GDM1 (cell line): Measurements from ENCODE around the gene PEAK1.

ENCODE experiments used
- DNase-seq: peaks from one replicate; lab custom pipeline; 2025; lab: John Stamatoyannopoulos, UW

The PEAK1 gene

GRCh38 chr15:77091097-77091496 lies 328.8 kb downstream of the PEAK1 start:
- DNase-seq, result no peak

- DNase-seq, result no peak
These were observed 332.7 kb downstream of the PEAK1 start for GRCh38 chr15:77087213-77087612.

GRCh38 chr15:77085297-77085696 lies 334.6 kb downstream of the PEAK1 start:
- no peak for DNase-seq

- no peak for DNase-seq
These were observed 335.5 kb downstream of the PEAK1 start for GRCh38 chr15:77084436-77084835.

GRCh38 chr15:77083381-77084160 lies 336.3 kb downstream of the PEAK1 start:
- DNase-seq, result no peak

- DNase-seq, result no peak
These were observed 337.9 kb downstream of the PEAK1 start for GRCh38 chr15:77081971-77082370.

- DNase-seq, result no peak
These were observed 343.5 kb downstream of the PEAK1 start for GRCh38 chr15:77076323-77076915.

GRCh38 chr15:77075528-77075927 lies 344.4 kb downstream of the PEAK1 start:
- no peak for DNase-seq

- DNase-seq, result no peak
These were observed 345.6 kb downstream of the PEAK1 start for GRCh38 chr15:77074350-77074749.

- DNase-seq, result no peak
These were observed 348.3 kb downstream of the PEAK1 start for GRCh38 chr15:77071305-77072223.

- DNase-seq, result peak; percentile 93
These were observed 349.2 kb downstream of the PEAK1 start, which contains the start of gene TSPAN3 for GRCh38 chr15:77070495-77071304. TSS of gene TSPAN3 (minus strand) at chr15:77071109. CDS start at chr15:77070954, 155 bp downstream.

- no peak for DNase-seq
These were observed 349.8 kb downstream of the PEAK1 start for GRCh38 chr15:77070180-77070494.

GRCh38 chr15:77069521-77070121 lies 350.3 kb downstream of the PEAK1 start:
- no peak for DNase-seq

GRCh38 chr15:77068633-77069032 lies 351.3 kb downstream of the PEAK1 start:
- no peak for DNase-seq

GRCh38 chr15:77067691-77068367 lies 352.1 kb downstream of the PEAK1 start:
- DNase-seq, result no peak

- DNase-seq, result no peak
These were observed 352.8 kb downstream of the PEAK1 start for GRCh38 chr15:77066971-77067690.

- DNase-seq, result no peak
These were observed 355.2 kb downstream of the PEAK1 start for GRCh38 chr15:77064539-77065308.

- DNase-seq, result no peak
These were observed 355.8 kb downstream of the PEAK1 start for GRCh38 chr15:77064063-77064462.

GRCh38 chr15:77063249-77063648 lies 356.7 kb downstream of the PEAK1 start:
- DNase-seq, result no peak
